T-helper 2 cell treated with Interferon-gamma antibody and Interleukin-4, amounts not matched to agents 5 μg/mL and 100 μg/mL, for 36 hours (primary cell): ENCODE data around the gene PTPRN2.

Source experiments
- DNase-seq: peaks from one replicate; pipeline ENCODE4 v3.0.0; 2021; ENCODE audit warnings: low spot score
- H3K27ac Mint-ChIP-seq: one replicate; pipeline ENCODE4 v1.8.0; 2021; ENCODE audit warnings: mild to moderate bottlenecking, mixed read lengths
- H3K27me3 Mint-ChIP-seq: one replicate; pipeline ENCODE4 v1.8.0; 2021; ENCODE audit warnings: low read depth, mixed read lengths
- H3K36me3 Mint-ChIP-seq: one replicate; pipeline ENCODE4 v1.8.0; 2021; ENCODE audit warnings: low read depth, mixed read lengths
- H3K4me1 Mint-ChIP-seq: one replicate; pipeline ENCODE4 v1.8.0; 2021; ENCODE audit warnings: low read depth, mixed read lengths
- H3K4me3 Mint-ChIP-seq: one replicate; pipeline ENCODE4 v1.8.0; 2022; ENCODE audit warnings: mild to moderate bottlenecking, moderate library complexity, mixed read lengths
- H3K9me3 Mint-ChIP-seq: one replicate; pipeline ENCODE4 v1.8.0; 2021; ENCODE audit warnings: mixed read lengths

Gene PTPRN2

DNA sequence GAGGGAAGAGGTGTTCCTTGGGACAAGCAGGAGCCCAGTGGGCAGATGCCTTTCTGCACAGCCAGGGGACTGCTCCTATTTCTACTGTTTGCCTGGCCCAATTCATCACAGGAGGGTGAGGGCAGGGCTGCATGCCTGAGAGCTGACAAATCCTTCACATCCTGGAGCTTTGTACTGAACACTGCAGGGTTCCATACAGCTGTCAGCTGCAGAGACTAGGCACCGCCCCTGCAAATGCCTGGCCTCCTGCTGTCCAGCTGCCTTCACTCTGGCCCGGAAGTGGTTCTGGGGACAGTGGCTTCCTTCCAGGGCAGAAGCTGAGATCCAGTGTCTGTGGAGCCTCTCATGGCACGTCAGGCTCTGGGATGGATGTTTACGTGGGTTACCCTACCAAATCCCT, 780.1 kb downstream of the PTPRN2 start:
- Mint-ChIP-seq H3K4me3 (no peak overlapping the region), H3K27me3 (no peaks in the 10 kb centered on the region), H3K4me1 (no peaks in the 10 kb centered on the region), H3K36me3 (no peaks in the 10 kb centered on the region), H3K9me3 (no peaks in the 10 kb centered on the region), H3K27ac (no peak overlapping the region)
- no peak for DNase-seq

DNA sequence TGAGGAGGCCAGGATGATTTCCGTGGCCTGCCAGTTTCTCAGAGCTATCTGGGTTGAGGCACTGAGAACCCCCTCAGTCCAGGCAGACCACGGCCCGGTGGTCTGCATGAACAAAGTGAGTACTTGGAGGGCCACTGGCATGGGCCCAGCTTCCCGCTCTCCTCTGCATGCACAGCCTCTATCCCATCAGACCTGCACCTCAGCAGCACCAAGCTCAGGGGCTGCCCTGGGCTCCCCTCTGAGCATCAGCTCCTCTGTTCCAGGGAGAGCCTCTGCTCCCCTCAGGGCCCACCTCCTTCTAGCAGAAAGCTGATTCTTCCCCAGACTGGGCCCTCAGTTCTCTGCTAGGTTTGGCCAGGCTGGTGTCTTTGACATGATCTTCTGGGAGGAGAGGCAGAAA, 780.9 kb downstream of the PTPRN2 start:
- no peak overlapping the region for H3K27ac Mint-ChIP-seq
- H3K4me1 Mint-ChIP-seq = no peaks in the 10 kb centered on the region
- H3K4me3 Mint-ChIP-seq = no peak overlapping the region
- no peaks in the 10 kb centered on the region for H3K36me3 Mint-ChIP-seq
- no peaks in the 10 kb centered on the region for H3K27me3 Mint-ChIP-seq
- DNase-seq = no peak
- no peaks in the 10 kb centered on the region for H3K9me3 Mint-ChIP-seq

DNA sequence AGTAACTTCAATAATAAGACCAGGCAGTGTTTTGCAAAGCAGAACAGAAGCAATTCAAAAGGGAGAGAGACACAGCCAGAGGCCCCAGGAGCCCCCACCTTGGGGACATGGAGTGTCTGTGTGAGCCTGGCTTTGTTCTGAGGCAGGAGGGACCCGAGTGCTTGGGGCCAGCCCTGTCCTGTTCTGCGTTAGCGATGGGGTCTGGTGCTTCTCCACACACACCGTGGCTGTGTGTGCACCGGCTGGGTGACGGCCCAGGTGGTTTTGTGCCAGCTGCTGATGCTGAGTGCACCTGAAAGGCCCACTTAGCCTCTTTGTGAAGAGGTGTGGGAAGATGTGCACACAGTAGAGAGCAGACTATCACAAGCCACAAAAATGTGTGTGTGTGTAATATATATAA, 781.9 kb downstream of the PTPRN2 start:
- Mint-ChIP-seq H3K9me3 (no peaks in the 10 kb centered on the region), H3K4me3 (no peak overlapping the region), H3K4me1 (no peaks in the 10 kb centered on the region), H3K27me3 (no peaks in the 10 kb centered on the region), H3K36me3 (no peaks in the 10 kb centered on the region), H3K27ac (no peak overlapping the region)
- no peak for DNase-seq

DNA sequence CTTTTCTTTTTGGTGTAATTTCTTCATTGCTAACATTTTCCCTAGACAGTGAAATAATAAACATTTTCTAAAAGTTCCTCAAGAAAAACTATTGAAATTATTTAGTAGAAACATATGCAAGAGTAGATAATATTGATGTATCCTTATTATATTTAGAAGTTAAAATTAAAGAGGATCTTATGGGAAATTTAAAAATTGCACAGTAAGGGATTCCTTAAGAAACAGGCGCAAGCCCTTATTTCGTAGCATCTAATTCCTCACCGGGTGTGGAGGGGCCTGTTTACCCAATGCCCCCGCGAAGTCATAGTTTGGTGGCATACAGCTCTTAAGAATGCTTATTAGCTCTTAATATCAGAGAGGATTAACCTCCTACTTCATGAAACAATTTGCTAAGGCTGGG, 783.7 kb downstream of the PTPRN2 start:
- Mint-ChIP-seq H3K4me1 (no peaks in the 10 kb centered on the region), H3K9me3 (no peaks in the 10 kb centered on the region), H3K36me3 (no peaks in the 10 kb centered on the region), H3K4me3 (no peak overlapping the region), H3K27ac (no peak overlapping the region), H3K27me3 (no peaks in the 10 kb centered on the region)
- no peak for DNase-seq

DNA sequence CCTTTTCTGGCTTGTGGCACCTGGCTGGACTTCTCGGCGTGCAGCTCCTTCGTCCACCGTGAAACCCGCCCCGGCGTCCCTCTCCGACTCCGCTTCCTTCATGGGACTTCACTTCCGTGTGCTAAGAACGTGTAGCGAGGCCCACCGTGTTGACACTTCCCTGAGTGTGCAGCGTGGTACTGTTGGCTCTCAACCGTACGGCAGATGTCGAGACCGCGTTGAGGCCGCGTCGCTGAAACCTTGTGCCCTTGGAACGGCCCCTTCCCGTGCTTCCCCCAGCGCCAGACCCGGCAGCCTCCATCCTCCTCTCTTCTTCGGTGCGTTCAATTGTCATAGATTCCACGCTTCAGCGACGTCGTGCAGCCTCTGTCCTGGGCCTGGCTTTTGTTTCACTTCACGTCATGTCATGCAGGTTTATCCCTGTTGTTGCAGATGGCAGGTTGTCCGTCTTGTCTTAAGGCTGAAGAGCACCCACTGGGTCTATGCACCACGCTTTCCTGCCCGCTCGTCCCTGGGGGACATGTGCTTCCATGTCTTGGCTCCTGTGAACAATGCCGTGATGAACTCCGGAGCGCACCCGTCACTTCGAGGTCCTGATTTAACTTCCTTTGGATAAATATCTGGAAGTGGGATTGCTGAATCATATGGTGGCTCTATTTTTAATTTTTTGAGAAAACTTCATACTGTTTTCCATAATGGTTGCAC, 785.5 kb downstream of the PTPRN2 start:
- H3K27ac Mint-ChIP-seq = no peak overlapping the region
- no peaks in the 10 kb centered on the region for H3K27me3 Mint-ChIP-seq
- H3K9me3 Mint-ChIP-seq = no peaks in the 10 kb centered on the region
- DNase-seq = no peak
- no peak overlapping the region for H3K4me3 Mint-ChIP-seq
- H3K36me3 Mint-ChIP-seq = no peaks in the 10 kb centered on the region
- H3K4me1 Mint-ChIP-seq = no peaks in the 10 kb centered on the region

DNA sequence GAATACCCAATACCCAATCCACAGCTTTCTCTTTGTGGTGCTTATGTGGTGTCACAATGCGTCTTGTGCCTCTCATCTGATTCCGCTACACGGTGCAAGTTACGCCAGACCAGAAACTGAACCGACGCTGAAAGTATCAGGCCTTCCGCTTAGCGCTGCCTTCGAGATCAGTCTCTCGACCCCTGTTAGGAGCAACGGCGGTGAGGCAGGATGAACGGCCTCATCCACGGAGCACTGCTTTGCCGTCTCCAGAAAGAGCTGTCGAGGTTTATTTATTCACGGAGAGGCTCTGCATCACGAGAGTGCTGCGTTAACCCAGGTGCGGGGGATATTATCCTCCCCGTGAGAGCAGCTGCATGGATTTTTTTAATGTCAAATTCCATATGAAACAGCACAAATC, 786.5 kb downstream of the PTPRN2 start:
- H3K4me1 Mint-ChIP-seq = no peaks in the 10 kb centered on the region
- H3K36me3 Mint-ChIP-seq = no peaks in the 10 kb centered on the region
- DNase-seq = no peak
- H3K27ac Mint-ChIP-seq = no peak overlapping the region
- no peaks in the 10 kb centered on the region for H3K9me3 Mint-ChIP-seq
- no peak overlapping the region for H3K4me3 Mint-ChIP-seq
- no peaks in the 10 kb centered on the region for H3K27me3 Mint-ChIP-seq

DNA sequence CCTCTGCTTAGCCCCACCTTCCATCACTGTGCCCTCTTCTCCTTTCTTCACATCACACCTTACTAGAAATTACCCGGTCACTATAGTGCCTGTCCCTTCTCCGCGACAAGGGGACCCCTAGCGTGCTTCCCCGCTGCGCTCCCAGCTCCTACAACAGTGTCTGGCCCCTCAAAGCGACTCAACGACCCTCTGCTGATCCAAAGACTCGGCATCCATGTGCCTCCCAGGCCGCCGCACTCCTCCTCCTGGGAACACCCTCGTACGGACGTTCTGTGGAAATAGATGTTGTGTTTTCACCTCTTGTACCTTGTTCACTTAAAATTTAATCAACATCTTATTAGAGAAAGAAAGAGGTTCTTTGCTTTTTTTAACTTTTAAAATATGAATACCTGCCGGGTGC, 787.3 kb downstream of the PTPRN2 start:
- Mint-ChIP-seq H3K36me3 (no peaks in the 10 kb centered on the region), H3K9me3 (no peaks in the 10 kb centered on the region), H3K27ac (no peak overlapping the region), H3K27me3 (no peaks in the 10 kb centered on the region), H3K4me3 (no peak overlapping the region), H3K4me1 (no peaks in the 10 kb centered on the region)
- DNase-seq = no peak

DNA sequence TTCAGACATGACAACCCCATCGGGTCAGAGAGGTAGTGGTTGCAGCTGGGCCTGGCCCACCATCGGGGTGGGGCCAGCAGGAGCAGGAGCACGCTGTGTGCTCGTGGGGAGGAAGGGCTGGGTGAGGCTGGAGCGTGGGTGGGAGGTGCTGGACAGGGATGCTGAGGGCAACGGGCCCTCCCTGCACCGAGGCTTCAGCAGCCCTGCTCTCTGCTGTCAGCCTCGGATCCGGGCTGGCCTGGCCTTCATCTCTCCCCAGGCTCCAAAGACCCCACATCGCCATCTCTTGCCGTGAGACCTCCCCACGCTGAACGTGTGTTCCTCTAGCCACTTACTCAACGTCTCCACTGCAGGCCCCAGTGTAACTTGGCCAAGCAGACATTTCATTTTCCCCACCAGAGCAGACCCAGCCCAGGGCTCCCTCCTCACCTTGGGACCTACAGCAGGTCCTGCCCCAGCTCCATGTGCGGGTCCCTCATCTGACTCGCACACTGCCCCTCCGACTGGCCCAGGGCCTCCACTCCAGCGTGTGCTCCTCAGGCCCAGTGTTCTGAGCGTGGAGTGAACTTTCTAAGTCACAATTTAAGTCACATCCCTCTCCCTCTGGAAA, 788.4 kb downstream of the PTPRN2 start:
- no peak for DNase-seq

DNA sequence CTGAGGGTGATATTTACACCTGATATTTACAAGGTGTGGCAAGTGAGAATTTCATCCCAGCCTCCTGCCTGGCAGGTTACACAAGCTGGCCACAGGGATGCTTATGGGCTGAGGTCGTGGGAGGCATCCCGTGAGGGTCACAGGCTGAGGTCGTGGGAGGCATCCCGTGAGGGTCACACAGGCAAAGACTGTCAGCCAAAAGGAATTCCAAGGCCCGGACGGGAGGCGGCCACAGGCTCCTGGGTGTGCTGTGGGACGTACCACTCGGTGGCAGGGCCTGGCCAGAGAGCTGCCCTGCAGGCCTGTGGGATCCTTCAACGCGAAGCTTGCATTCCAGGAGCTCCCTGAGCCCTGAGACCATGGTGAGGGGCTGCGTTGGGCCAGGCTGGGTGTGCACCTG, 790.3 kb downstream of the PTPRN2 start:
- Mint-ChIP-seq H3K4me3 (no peak overlapping the region), H3K4me1 (no peaks in the 10 kb centered on the region), H3K9me3 (no peaks in the 10 kb centered on the region), H3K27ac (no peak overlapping the region), H3K27me3 (no peaks in the 10 kb centered on the region), H3K36me3 (no peaks in the 10 kb centered on the region)
- no peak for DNase-seq

More for the DNA sequence above, 788.4 kb downstream of the PTPRN2 start:
- no peaks in the 10 kb centered on the region for H3K36me3 Mint-ChIP-seq
- H3K27me3 Mint-ChIP-seq = no peaks in the 10 kb centered on the region
- no peaks in the 10 kb centered on the region for H3K9me3 Mint-ChIP-seq
- no peak overlapping the region for H3K27ac Mint-ChIP-seq
- no peaks in the 10 kb centered on the region for H3K4me1 Mint-ChIP-seq
- H3K4me3 Mint-ChIP-seq = no peak overlapping the region

DNA sequence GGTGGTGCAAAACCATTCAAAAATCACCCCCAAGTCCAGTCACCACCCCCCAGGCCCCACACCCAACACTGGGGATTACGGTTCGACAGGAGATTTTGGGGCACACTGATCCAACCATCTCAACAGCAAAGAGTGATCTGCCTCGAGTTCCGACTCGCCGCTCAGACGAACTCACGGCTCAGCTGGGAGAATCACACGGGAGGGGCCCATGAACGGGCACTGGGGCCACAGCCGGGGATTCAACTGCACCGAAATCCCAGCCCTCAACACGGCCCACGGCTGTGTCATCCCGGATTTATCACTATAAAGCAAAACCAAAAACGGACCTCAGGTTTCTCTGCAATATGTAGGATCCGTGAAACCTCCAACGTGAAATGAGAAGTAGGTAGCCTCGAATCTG, 790.8 kb downstream of the PTPRN2 start:
- no peaks in the 10 kb centered on the region for H3K4me1 Mint-ChIP-seq
- no peaks in the 10 kb centered on the region for H3K36me3 Mint-ChIP-seq
- H3K27ac Mint-ChIP-seq = no peak overlapping the region
- H3K4me3 Mint-ChIP-seq = no peak overlapping the region
- H3K27me3 Mint-ChIP-seq = no peaks in the 10 kb centered on the region
- no peaks in the 10 kb centered on the region for H3K9me3 Mint-ChIP-seq
- DNase-seq = no peak

DNA sequence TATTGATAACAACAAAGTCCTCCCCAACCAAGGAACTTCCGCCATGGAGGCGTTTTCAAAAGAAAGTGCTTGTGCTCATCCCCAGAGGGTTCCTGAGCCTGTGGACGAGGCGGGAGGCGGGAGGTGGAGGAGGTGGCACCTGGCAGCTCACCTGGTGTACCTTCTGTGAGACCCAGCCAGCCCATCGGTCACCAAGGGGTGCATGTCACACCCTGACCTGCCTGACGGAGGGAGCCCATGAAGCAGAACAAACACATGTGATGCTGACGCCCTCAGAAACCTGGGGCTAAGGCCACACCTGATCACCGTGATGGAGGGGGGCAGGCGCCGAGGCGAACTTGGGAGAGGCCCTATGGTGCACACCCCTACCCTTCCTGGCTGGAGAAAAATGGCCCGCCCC, 792.0 kb downstream of the PTPRN2 start:
- H3K36me3 Mint-ChIP-seq = no peaks in the 10 kb centered on the region
- DNase-seq = no peak
- H3K9me3 Mint-ChIP-seq = no peaks in the 10 kb centered on the region
- H3K27ac Mint-ChIP-seq = no peak overlapping the region
- no peaks in the 10 kb centered on the region for H3K27me3 Mint-ChIP-seq
- no peak overlapping the region for H3K4me3 Mint-ChIP-seq
- no peaks in the 10 kb centered on the region for H3K4me1 Mint-ChIP-seq

DNA sequence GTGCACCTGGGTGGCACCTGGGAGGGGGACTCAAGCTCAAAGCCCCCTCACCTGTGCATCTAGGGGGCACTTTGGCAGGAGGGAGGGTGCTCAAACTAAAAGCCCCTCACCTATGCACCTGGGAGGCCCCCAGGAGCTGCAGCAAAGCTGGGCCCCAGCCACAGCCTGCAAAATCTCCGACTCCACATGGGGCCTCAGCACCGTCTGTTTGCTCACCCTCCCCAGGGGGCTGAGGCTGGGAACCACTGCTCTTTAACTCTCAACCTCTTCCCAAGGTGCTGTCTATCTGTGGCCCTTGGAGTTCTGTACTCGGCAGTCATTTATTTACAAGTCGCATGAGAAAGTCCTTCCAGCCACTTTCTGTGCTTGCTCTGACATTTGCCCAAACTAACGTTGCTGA, 792.4 kb downstream of the PTPRN2 start:
- Mint-ChIP-seq H3K4me1 (no peaks in the 10 kb centered on the region), H3K9me3 (no peaks in the 10 kb centered on the region), H3K4me3 (no peak overlapping the region), H3K27ac (no peak overlapping the region), H3K27me3 (no peaks in the 10 kb centered on the region), H3K36me3 (no peaks in the 10 kb centered on the region)
- no peak for DNase-seq

DNA sequence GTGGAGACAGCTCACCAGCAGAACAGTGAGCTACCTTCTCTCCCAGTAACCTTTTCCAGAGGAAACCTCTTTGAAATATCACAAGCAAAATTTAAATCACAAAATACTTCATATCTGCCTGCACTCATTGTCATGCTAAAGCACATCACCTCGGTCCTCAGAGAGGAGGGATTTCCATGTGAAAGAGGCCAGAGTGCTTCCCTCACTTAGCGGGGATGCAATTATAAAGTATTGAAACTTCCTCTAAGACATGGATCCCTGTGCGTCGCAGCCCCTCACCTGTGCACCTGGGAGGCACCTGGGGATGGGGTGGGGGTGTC, 792.9 kb downstream of the PTPRN2 start:
- no peak overlapping the region for H3K27ac Mint-ChIP-seq
- H3K4me1 Mint-ChIP-seq = no peaks in the 10 kb centered on the region
- no peak overlapping the region for H3K4me3 Mint-ChIP-seq
- no peaks in the 10 kb centered on the region for H3K9me3 Mint-ChIP-seq
- DNase-seq = no peak
- no peaks in the 10 kb centered on the region for H3K27me3 Mint-ChIP-seq
- no peaks in the 10 kb centered on the region for H3K36me3 Mint-ChIP-seq

DNA sequence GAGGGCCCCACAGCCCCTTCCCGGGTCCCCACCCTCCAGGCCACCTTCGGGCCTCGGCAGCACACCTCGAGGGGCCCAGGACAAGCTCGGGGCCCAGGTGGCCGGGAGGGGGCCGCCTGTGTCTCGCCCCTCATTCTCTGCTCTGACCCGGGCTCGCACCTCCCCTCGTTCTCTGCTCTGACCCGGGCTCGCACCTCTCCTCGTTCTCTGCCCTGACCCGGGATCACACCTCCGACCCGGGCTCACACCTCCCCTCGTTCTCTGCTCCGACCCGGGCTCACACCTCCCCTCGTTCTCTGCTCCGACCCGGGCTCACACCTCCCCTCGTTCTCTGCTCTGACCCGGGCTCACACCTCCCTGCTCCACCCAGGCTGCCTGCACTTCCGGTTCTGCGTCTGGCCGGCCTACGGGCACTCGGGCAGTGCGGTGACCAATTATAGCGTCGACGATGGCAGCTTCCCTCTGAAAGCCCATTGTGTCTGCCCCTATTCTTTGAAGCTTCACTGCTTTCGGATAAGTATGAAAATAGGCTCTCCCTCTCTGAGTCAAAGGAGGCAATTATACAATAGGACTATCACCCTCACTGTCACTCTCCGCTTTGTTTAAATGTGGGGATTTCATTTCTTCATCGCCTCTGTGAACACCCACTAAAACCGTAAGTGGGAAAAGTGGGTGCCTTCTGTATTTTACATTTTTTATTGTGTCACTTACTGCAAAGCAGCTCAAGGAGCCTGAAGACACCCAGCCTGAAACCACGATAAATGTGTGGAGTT, 793.5 kb downstream of the PTPRN2 start:
- no peak overlapping the region for H3K27ac Mint-ChIP-seq
- no peak overlapping the region for H3K4me3 Mint-ChIP-seq
- no peaks in the 10 kb centered on the region for H3K9me3 Mint-ChIP-seq
- no peak for DNase-seq
- no peaks in the 10 kb centered on the region for H3K4me1 Mint-ChIP-seq
- no peaks in the 10 kb centered on the region for H3K36me3 Mint-ChIP-seq
- no peaks in the 10 kb centered on the region for H3K27me3 Mint-ChIP-seq

DNA sequence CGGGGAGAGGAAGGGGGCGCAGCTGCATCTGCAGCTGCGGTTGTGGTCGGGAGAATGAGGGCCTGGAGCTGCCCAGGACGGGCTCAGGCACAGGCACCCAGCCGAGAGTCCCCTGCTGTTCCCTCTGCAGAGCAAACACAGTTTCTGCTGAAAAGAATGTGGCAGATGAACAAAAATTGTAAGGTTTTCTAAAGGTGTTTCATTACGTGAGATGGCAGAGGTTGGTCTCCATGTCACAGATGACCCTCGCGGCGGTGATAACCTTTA, 794.6 kb downstream of the PTPRN2 start:
- Mint-ChIP-seq H3K27ac (no peak overlapping the region), H3K4me1 (no peaks in the 10 kb centered on the region), H3K36me3 (no peaks in the 10 kb centered on the region), H3K27me3 (no peaks in the 10 kb centered on the region), H3K9me3 (no peaks in the 10 kb centered on the region), H3K4me3 (no peak overlapping the region)
- DNase-seq = no peak
